GM13976 (cell line): Measurements from ENCODE around the gene FGF3.

Experiments used
- DNase-seq: peaks from one replicate; pipeline ENCODE4 v3.0.0; 2012; ENCODE audit warnings: low spot score
- in situ Hi-C: fragments of 300-500 bp; cut with MboI; formaldehyde crosslinking; loops from one replicate; pipeline ENCODE4 v1.12.0; 2022; ENCODE audit warnings: low sequenced_read_pairs, mixed read lengths, inconsistent platforms; ENCODE audit not compliant: unreplicated experiment
- TF ChIP-seq, protein P1 (sequence below): IDR thresholded peaks from 2 replicates; pipeline ENCODE4 v1.5.1; 2012; ENCODE audit warnings: borderline replicate concordance, mild to moderate bottlenecking; ENCODE audit not compliant: insufficient read depth; ENCODE audit errors: extremely low read depth, missing control alignments, control extremely low read depth

Gene FGF3

DNA sequence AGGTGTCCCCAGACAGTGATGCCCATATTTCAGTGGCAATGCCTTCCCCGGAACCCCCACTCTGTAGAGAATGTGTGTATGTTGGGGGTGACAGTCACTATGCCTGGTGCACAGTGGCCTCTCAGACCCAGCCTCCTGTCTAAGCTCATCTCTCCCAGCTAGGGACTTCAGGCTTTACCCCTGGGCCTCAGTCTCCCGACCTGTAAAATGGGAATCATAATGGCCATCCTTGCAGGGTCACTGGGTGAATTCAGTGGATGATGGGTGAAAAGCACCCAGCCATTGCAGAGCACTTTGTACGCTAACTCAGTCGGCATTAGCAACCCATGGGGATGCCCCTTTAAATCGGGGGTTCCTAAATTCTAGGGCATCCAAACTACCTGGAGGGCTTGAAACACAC, 18.9 kb downstream of the FGF3 start:
- in situ Hi-C loops, result no loop called here
- TF ChIP-seq, protein P1, sequence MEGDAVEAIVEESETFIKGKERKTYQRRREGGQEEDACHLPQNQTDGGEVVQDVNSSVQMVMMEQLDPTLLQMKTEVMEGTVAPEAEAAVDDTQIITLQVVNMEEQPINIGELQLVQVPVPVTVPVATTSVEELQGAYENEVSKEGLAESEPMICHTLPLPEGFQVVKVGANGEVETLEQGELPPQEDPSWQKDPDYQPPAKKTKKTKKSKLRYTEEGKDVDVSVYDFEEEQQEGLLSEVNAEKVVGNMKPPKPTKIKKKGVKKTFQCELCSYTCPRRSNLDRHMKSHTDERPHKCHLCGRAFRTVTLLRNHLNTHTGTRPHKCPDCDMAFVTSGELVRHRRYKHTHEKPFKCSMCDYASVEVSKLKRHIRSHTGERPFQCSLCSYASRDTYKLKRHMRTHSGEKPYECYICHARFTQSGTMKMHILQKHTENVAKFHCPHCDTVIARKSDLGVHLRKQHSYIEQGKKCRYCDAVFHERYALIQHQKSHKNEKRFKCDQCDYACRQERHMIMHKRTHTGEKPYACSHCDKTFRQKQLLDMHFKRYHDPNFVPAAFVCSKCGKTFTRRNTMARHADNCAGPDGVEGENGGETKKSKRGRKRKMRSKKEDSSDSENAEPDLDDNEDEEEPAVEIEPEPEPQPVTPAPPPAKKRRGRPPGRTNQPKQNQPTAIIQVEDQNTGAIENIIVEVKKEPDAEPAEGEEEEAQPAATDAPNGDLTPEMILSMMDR, result no peak
- DNase-seq, result no peak

DNA sequence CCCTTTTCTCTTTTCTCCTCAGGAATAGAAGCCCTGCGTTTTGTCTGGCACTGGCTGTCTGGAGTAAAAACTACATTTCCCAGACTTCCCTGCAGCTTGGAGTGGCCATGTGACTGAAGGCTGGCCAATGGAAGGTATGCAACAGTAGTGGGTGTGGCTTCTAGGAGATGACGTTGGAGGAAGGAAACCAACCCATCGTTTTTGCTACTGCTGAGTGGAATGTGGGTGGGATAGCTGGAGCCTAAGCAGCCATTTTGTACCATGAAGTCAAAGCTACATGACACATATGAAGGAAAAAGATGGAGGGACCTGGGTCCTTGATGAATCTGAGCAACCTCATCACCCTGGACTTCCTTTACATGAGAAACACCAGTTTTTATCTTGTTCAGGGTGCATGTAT, 19.6 kb downstream of the FGF3 start:
- in situ Hi-C loops, result no loop called here
- DNase-seq, result no peak
- TF ChIP-seq, protein P1, result no peak

DNA sequence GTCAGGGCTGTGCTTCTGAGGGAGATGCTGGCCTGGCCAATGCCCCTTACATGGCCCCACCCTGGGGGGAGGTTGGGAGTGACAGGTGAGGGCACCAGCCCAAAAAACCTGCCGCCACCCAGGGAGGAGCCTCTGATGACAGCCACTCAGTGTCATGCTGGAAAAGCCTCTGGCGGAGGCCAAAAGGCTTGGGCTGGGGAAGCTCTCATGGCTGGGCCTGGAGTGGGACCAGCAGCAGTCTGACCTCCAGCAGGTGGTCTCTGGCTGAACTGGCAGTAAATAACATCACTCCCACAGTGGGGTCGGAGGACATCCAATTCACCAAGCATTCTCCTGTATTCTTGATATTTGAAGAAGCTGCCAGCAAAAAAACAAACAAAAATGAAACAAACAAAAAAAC, 20.1 kb downstream of the FGF3 start:
- TF ChIP-seq, protein P1, result no peak
- no peak for DNase-seq
- in situ Hi-C loops, result no loop called here

DNA sequence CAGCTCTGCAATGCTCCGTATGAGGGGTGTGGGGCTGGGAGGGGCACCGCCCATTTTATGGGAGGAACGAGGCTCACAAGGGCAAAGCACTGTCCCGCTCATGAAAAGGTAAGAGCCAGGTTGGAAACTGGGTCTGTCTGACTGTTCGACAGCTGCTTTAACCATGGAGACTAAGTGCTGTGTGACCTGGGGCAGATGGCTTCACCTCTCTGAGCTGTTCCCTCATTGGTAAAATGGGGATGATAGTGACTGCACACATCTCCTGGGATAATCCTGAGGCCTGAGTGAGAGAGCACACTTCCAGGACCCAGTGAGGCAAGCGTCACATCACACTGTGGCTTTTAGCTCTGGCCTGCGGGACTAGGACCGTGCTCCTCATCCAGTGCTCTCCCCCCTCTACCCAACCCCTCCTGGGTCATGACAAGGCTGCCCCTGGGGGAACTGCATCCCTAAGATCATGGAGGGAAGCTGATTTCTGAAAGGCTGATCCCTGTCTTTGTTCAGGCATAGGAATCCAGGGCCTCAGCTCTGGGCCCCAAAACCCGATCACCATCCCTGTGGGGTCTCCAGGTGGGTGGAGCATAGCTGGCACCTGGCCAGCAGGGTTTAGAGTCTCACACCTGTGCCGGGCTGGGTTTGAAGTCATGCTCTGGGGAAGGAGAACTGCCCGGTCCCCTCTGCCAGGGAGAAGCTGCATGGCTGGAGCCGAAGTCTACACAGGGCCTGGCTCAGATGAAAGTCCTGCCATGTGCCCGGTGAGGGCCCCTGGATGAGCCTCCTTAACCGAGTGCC, 21.3 kb downstream of the FGF3 start:
- no peak for DNase-seq
- in situ Hi-C loops, result no loop called here
- TF ChIP-seq, protein P1, result no peak

DNA sequence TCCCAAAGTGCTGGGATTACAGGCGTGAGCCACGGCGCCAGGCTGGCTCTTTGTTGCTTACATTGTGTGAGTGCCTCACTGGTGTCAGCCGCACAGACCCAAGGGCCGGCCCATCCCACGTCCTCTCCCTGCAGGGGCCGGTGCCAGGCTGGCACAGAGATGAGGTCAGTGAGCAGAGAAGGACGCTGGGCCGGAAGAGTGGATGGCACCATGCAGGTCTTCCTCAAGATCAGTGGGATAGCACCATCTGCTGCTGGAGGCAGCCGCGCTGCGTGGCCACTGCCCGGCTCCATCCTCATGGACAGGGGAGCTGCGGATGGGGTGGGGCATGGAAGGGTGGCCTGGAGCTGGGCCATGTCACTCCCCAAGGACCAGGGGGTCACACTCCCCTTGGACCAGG, 22.1 kb downstream of the FGF3 start:
- DNase-seq, result no peak
- in situ Hi-C loops, result no loop called here
- TF ChIP-seq, protein P1, result no peak

DNA sequence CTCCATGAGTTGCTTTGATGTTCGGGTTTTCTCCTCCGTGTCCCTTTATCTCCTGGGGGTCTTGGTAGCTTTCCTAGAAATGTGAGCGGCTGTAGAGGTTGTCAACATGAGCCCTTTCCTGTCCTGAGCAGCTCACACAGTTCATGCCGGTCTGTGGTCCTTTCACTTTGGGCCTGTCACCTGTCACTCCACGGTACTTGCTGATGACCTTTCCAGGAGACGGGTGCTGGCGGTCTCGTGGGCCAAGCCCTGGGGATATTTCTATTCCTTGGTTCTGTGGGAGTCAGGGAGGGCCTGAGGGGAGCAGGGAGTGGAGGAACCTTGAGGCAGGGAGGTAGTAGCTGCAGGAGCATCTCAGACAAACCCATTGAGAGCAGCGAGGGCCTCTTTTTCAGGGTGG, 23.2 kb downstream of the FGF3 start:
- DNase-seq, result no peak
- in situ Hi-C loops, result no loop called here
- TF ChIP-seq, protein P1, result no peak
